Endothelial cell of umbilical vein (primary cell): ENCODE data around the gene FRS3.

Source experiments
- EZH2 ChIP-seq: IDR thresholded peaks from 2 replicates; pipeline ENCODE4 v1.6.1; 2012; ENCODE audit warnings: borderline replicate concordance, low read depth, mild to moderate bottlenecking, moderate library complexity, low read length, inconsistent platforms; ENCODE audit not compliant: severe bottlenecking
- GATA2 ChIP-seq: IDR thresholded peaks from 2 replicates; pipeline ENCODE4 v1.7.0; 2011; ENCODE audit warnings: low read depth, mild to moderate bottlenecking, moderate library complexity, mixed read lengths, low read length; ENCODE audit not compliant: insufficient read length, insufficient read depth
- POLR2A ChIP-seq: IDR thresholded peaks from 2 replicates; pipeline ENCODE4 v1.6.1; 2012; ENCODE audit warnings: low read depth, mild to moderate bottlenecking, control low read depth, low read length
- POLR2AphosphoS5 ChIP-seq: IDR thresholded peaks from 2 replicates; pipeline ENCODE4 v1.6.1; 2012; ENCODE audit warnings: low read depth, mild to moderate bottlenecking, control low read depth, low read length, moderate library complexity; ENCODE audit not compliant: insufficient read depth
- TF ChIP-seq, protein P1 (sequence below), 2 donors: IDR thresholded peaks; 1 replicate in 1 of 2; 2 replicates in 1 of 2; pipeline ENCODE4 v1.5.1; 2011; ENCODE audit warnings: low read length in 2 of 2, mild to moderate bottlenecking in 2 of 2, moderate library complexity in 2 of 2, control low read depth in 1 of 2, inconsistent platforms in 1 of 2, low read depth in 1 of 2; ENCODE audit not compliant: insufficient read depth in 1 of 2; ENCODE audit errors: extremely low read depth in 1 of 2
- TF ChIP-seq, protein P2 (sequence below): IDR thresholded peaks from 2 replicates; pipeline ENCODE4 v1.6.1; 2011; ENCODE audit not compliant: insufficient read depth, insufficient read length

DNA sequence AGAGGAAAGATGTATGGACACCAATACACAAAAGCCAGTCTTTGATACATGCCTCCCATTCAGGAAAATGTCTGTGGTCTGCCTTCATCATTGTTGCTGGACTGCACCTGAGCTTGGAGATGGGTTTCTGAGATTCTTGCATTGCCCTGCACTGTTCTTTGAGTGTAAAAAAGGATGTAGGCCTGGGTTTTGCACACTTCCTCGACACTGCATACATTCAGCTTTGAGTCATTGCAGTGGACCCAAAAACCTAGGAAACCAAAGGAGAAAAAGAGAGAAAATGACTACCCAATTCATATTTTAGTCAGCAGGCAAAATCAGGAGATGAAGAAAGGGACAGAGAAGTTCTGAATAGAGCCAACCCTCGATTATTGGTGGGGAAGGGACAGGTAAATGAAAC is 16.8 kb upstream of the FRS3 start:
- TF ChIP-seq, protein P1, sequence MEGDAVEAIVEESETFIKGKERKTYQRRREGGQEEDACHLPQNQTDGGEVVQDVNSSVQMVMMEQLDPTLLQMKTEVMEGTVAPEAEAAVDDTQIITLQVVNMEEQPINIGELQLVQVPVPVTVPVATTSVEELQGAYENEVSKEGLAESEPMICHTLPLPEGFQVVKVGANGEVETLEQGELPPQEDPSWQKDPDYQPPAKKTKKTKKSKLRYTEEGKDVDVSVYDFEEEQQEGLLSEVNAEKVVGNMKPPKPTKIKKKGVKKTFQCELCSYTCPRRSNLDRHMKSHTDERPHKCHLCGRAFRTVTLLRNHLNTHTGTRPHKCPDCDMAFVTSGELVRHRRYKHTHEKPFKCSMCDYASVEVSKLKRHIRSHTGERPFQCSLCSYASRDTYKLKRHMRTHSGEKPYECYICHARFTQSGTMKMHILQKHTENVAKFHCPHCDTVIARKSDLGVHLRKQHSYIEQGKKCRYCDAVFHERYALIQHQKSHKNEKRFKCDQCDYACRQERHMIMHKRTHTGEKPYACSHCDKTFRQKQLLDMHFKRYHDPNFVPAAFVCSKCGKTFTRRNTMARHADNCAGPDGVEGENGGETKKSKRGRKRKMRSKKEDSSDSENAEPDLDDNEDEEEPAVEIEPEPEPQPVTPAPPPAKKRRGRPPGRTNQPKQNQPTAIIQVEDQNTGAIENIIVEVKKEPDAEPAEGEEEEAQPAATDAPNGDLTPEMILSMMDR (IDR thresholded peaks at IDR 0.05; ENCODE audit: extremely low read depth in 1 of 2, insufficient read depth in 1 of 2, low read depth in 1 of 2, low read length in 2 of 2) = no peak
- TF ChIP-seq POLR2AphosphoS5 (no peak), POLR2A (no peak), EZH2 (no peak), GATA2 (no peak)
- TF ChIP-seq, protein P2, sequence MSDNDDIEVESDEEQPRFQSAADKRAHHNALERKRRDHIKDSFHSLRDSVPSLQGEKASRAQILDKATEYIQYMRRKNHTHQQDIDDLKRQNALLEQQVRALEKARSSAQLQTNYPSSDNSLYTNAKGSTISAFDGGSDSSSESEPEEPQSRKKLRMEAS = no peak
